ENCODE data around the gene NACA.

Gene NACA

DNA sequence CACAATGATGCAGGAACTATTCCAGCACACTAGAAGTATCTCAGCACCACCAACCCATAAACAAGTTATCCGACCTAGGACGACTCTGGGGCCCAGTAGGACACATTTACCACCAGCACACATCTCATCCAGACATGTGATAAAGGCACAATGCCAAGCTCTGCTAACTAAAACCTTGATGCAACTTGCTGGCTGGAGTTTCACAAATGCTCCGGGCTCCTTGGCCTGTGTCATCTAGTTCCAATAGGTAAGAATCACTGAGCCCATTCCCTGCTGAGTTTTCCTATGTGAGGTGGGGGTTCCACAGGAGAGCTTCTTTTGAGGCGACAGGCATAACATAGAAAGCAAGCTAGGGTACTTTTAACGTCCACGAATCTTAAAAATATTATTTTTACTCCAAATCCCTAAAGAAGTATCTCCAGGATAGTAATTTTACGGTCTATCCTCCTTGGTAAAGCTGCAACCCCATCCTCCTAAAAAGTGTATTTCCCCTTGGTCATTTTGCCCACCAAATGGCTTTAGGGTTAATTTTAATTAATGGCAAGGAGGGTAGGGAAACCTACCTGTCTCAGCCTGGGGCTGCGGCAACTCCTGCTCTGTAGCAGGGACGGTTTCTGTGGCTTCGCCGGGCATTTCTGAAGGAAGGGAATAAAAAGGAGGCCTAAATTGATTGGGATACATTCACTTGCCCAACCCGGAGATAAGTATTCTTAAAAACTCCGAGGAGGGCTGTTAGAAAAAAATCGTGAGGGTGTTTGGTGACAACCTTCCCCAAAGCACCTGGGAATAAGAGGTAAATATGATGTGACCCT, 1.0 kb downstream of the NACA start:
- Histone ChIP-seq H3K36me3 (ENCODE audit: control insufficient read depth, low read length) (peaks cover 69% of the 10 kb centered on the region), H4K20me1 (ENCODE audit: control insufficient read depth, insufficient read depth, low read depth, low read length) (peaks cover 47% of the 10 kb centered on the region)

GRCh38 chr12:56723352-56723751, 1.7 kb downstream of the NACA start:
- Histone ChIP-seq H3K27ac (ENCODE audit: low read depth, low read length) (peak overlapping the region; percentile 96; the same call in 1 of the 2 replicates), H3F3A (ENCODE audit: control insufficient read depth, insufficient read depth) (peaks cover 48% of the 10 kb centered on the region)

More for the DNA sequence above, 1.0 kb downstream of the NACA start:
- Histone ChIP-seq H3F3A (ENCODE audit: control insufficient read depth, insufficient read depth) (peaks cover 51% of the 10 kb centered on the region), H3K79me2 (ENCODE audit: control insufficient read depth, low read length) (peaks cover 63% of the 10 kb centered on the region), H3K4me2 (ENCODE audit: low read length) (peak overlapping the region; percentile 97), H3K4me1 (ENCODE audit: control insufficient read depth, low read length) (peaks cover 69% of the 10 kb centered on the region), H3K9me3 (ENCODE audit: control insufficient read depth, insufficient read depth, low read length) (no peaks in the 10 kb centered on the region), H3K27ac (ENCODE audit: low read depth, low read length) (peak overlapping the region; percentile 96), H3K27me3 (ENCODE audit: control insufficient read depth, low read length) (no peaks in the 10 kb centered on the region), H3K4me3 (ENCODE audit: low read length) (peak overlapping the region; percentile 100), H3K9me2 (replicated peaks; ENCODE audit: control insufficient read depth, low read length) (no peaks in the 10 kb centered on the region)
- TF ChIP-seq EZH2phosphoT487 (IDR thresholded peaks at IDR 0.05; ENCODE audit: borderline replicate concordance, low read length): no peak
- TF ChIP-seq, protein P1, sequence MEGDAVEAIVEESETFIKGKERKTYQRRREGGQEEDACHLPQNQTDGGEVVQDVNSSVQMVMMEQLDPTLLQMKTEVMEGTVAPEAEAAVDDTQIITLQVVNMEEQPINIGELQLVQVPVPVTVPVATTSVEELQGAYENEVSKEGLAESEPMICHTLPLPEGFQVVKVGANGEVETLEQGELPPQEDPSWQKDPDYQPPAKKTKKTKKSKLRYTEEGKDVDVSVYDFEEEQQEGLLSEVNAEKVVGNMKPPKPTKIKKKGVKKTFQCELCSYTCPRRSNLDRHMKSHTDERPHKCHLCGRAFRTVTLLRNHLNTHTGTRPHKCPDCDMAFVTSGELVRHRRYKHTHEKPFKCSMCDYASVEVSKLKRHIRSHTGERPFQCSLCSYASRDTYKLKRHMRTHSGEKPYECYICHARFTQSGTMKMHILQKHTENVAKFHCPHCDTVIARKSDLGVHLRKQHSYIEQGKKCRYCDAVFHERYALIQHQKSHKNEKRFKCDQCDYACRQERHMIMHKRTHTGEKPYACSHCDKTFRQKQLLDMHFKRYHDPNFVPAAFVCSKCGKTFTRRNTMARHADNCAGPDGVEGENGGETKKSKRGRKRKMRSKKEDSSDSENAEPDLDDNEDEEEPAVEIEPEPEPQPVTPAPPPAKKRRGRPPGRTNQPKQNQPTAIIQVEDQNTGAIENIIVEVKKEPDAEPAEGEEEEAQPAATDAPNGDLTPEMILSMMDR (IDR thresholded peaks at IDR 0.05; ENCODE audit: low read depth, low read length, poor library complexity, severe bottlenecking): no peak

GRCh38 chr12:56722832-56723231, 2.3 kb downstream of the NACA start:
- no peaks in the 10 kb centered on the region for H3K9me3 ChIP-seq (ENCODE audit: control insufficient read depth, insufficient read depth, low read length)
- H3K4me2 ChIP-seq (ENCODE audit: low read length): peak overlapping the region; percentile 97
- no peaks in the 10 kb centered on the region for H3K27me3 ChIP-seq (ENCODE audit: control insufficient read depth, low read length)
- H4K20me1 ChIP-seq (ENCODE audit: control insufficient read depth, insufficient read depth, low read depth, low read length): peaks cover 54% of the 10 kb centered on the region
- TF ChIP-seq EZH2phosphoT487 (IDR thresholded peaks at IDR 0.05; ENCODE audit: borderline replicate concordance, low read length): no peak
- TF ChIP-seq, protein P1 (IDR thresholded peaks at IDR 0.05; ENCODE audit: low read depth, low read length, poor library complexity, severe bottlenecking): no peak
- H3K79me2 ChIP-seq (ENCODE audit: control insufficient read depth, low read length): peaks cover 74% of the 10 kb centered on the region
- H3K27ac ChIP-seq (ENCODE audit: low read depth, low read length): 0 out of 2 replicates have a peak overlapping the region, but pooled peaks have one; percentile 96
- peak overlapping the region; percentile 100 for H3K4me3 ChIP-seq (ENCODE audit: low read length)
- H3K9me2 ChIP-seq (replicated peaks; ENCODE audit: control insufficient read depth, low read length): no peaks in the 10 kb centered on the region
- H3F3A ChIP-seq (ENCODE audit: control insufficient read depth, insufficient read depth): peaks cover 48% of the 10 kb centered on the region
- H3K36me3 ChIP-seq (ENCODE audit: control insufficient read depth, low read length): peaks cover 70% of the 10 kb centered on the region
- H3K4me1 ChIP-seq (ENCODE audit: control insufficient read depth, low read length): peaks cover 76% of the 10 kb centered on the region

More at GRCh38 chr12:56723352-56723751, 1.7 kb downstream of the NACA start:
- Histone ChIP-seq H3K9me2 (replicated peaks; ENCODE audit: control insufficient read depth, low read length) (no peaks in the 10 kb centered on the region), H3K36me3 (ENCODE audit: control insufficient read depth, low read length) (peaks cover 73% of the 10 kb centered on the region), H3K4me2 (ENCODE audit: low read length) (peak overlapping the region; percentile 97), H3K27me3 (ENCODE audit: control insufficient read depth, low read length) (no peaks in the 10 kb centered on the region), H3K79me2 (ENCODE audit: control insufficient read depth, low read length) (peaks cover 71% of the 10 kb centered on the region), H3K4me3 (ENCODE audit: low read length) (peak overlapping the region; percentile 100), H3K4me1 (ENCODE audit: control insufficient read depth, low read length) (peaks cover 73% of the 10 kb centered on the region), H4K20me1 (ENCODE audit: control insufficient read depth, insufficient read depth, low read depth, low read length) (peaks cover 54% of the 10 kb centered on the region), H3K9me3 (ENCODE audit: control insufficient read depth, insufficient read depth, low read length) (no peaks in the 10 kb centered on the region)
- TF ChIP-seq, protein P1 (IDR thresholded peaks at IDR 0.05; ENCODE audit: low read depth, low read length, poor library complexity, severe bottlenecking): no peak
- no peak for TF ChIP-seq EZH2phosphoT487 (IDR thresholded peaks at IDR 0.05; ENCODE audit: borderline replicate concordance, low read length)
